ENCODE results near the gene BHMT.

The BHMT gene

DNA sequence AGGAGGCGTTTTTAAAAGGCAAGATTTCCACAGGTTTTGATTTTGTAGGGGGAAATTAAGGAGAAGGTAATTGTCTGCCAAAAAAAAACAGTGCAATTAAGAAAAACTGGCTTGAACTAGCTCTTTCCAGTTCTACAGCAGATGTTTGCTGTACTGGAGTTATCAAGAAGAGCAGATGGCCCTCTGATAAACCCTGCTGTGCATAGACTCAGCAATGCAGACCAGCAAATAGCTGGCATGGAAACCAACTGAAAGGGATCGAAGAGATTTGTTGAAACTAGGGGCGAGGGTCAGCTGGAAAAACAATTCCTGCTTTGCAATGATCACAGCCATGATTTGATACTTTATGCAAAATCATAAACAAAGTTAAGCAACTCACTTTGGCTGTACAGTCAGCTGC is 17.8 kb upstream of the BHMT start:
- TF ChIP-seq, protein P1, sequence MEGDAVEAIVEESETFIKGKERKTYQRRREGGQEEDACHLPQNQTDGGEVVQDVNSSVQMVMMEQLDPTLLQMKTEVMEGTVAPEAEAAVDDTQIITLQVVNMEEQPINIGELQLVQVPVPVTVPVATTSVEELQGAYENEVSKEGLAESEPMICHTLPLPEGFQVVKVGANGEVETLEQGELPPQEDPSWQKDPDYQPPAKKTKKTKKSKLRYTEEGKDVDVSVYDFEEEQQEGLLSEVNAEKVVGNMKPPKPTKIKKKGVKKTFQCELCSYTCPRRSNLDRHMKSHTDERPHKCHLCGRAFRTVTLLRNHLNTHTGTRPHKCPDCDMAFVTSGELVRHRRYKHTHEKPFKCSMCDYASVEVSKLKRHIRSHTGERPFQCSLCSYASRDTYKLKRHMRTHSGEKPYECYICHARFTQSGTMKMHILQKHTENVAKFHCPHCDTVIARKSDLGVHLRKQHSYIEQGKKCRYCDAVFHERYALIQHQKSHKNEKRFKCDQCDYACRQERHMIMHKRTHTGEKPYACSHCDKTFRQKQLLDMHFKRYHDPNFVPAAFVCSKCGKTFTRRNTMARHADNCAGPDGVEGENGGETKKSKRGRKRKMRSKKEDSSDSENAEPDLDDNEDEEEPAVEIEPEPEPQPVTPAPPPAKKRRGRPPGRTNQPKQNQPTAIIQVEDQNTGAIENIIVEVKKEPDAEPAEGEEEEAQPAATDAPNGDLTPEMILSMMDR (conservative IDR thresholded peaks at IDR 0.05; ENCODE audit: low read depth, low read length) = no peak
- DNase-seq (ENCODE audit: low read depth) = no peak

DNA sequence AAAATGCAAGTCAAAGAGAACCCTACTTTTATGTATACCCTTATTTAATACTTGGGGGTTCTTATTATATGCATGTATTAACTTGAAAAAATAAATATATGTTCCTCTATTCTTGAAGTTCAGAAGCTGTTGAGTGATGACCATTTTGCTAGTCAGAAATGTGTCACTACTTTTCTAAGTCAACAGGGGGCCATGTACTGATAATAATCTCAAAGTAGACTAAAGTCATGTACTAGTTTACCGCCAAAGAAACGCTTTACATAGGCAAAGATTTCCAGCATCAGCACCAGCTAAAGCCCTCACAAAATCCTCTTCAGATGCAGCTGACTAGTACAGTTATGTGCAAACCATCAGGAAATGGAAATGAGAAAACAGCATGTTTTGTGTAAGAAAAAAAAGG is 5.7 kb upstream of the BHMT start:
- no peak overlapping the region for H3K4me3 ChIP-seq (ENCODE audit: low read length)
- TF ChIP-seq, protein P1 (conservative IDR thresholded peaks at IDR 0.05; ENCODE audit: low read depth, low read length) = no peak
- DNase-seq (ENCODE audit: low read depth) = no peak

More for the DNA sequence above, 17.8 kb upstream of the BHMT start:
- H3K4me3 ChIP-seq (ENCODE audit: low read length) = no peak overlapping the region

DNA sequence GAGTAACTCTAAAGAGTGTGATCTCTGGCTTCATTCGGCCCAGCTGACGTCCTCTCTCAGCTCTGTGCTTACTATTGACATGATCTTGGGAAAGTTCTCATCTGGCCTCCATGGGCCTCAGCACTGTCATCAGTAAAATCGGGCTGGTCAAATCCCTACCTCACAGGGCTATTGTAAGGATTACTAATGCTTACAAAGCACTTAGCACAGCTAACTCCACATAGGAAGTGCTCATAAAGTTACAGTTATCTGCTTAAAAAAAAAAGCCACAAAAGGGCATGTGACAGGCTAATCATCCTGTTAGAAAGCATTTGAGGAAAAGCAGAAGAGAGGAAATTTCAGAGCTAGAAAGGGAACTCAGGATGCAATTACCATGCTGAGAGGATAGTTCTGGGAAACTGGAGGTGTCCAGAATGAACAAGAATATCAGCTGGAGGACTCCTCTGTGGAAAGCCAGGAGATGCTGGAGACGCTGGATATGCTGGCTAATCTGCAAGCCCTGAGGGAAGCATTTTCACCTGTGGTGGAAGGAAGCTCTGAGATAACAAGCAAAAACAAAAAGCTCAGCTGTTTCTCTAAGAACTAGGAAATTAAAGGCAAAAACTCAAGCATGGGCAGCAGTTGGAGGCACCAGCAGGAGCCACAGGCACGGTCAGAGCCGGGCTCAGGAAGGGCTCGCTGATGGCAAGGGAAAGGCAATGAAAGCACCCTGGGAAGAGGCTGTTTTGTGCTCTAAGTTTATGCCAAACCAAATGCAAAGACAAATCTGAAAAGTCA is 4.4 kb upstream of the BHMT start:
- DNase-seq (ENCODE audit: low read depth) = peak; percentile 23
- TF ChIP-seq, protein P1 (conservative IDR thresholded peaks at IDR 0.05; ENCODE audit: low read depth, low read length) = no peak
- H3K4me3 ChIP-seq (ENCODE audit: low read length) = no peak overlapping the region

DNA sequence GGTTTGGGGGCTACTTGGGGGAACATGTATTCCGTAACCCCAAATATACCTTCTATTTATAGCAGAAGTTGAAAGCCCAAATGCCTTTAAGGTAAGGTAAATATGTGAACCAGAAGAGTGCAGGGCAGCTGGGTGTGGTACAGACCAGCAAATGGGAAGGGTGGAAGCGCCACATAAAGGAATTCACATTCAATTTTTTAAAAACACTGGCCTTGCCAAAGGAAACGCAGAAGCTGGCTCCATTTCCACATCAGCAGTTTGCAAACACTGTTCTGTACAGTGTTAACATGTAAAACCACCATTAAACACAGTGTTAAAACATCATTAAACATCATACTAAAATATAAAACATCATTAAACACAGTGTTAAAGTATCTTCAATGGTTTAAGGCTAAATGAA is 3.5 kb upstream of the BHMT start:
- no peak for DNase-seq (ENCODE audit: low read depth)
- H3K4me3 ChIP-seq (ENCODE audit: low read length) = no peak overlapping the region
- TF ChIP-seq, protein P1 (conservative IDR thresholded peaks at IDR 0.05; ENCODE audit: low read depth, low read length) = no peak

DNA sequence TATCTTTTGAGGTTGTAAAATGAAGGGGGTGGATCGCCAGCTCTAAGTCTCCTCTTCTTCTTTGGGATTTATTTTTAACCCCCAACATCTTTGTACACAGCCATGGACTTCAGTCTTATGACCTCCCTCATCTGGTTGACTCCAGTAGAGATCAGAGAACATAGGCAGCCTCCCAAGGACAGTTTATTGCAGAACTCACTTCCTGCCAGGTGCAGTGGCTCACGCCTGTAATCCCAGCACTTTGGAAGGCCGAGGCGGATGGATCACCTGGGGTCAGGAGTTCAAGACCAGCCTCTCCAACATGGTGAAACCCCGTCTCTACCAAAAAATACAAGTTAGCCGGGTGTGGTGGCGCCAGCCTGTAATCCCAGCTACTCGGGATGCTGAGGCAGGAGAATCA is 2.8 kb upstream of the BHMT start:
- no peak for DNase-seq (ENCODE audit: low read depth)
- TF ChIP-seq, protein P1 (conservative IDR thresholded peaks at IDR 0.05; ENCODE audit: low read depth, low read length) = no peak
- H3K4me3 ChIP-seq (ENCODE audit: low read length) = no peak overlapping the region

DNA sequence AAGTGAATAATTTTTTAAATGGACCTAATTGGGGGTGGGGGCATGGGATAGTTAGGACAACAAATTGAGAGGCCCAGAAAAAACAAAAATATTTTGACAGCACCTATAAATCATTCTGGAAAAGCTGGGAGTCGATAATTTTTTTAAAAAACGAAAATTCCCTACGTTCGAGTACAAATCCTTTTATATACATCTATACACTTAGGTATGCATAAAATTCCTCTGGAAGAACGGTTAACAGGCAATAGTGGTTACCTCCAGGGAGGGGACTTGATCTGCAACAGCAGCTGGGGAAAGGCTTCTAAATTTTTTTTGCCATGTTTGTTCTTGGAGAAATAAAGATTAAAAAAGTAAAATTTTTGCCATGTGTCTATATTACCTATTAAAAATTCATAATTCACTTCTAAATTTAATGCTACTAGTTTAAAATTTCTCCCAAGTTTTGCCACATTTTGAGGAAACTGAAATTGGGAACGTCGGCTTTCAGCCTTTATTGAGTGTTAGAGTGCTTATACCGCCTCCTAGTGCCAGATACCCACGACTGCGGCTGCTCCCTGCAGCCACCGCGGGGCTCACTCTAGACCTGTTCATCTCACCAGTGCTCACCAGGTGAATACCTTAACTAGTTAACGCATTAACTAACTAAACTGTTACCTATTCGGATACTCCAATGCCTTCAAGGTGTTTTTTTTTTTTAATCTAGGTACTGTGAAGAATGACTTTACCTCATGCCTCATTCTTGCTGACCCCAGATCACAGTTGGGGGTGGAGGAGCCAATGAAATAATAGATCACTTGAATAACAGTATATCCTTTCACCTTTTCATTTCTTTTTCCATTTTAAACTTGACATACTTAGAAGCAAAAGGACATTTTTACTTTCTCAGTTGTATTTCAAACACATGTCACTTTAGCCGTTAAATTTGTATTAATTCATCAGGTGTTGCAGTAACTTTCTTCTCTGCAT is 1.8 kb upstream of the BHMT start:
- no peak for DNase-seq (ENCODE audit: low read depth)
- TF ChIP-seq, protein P1 (conservative IDR thresholded peaks at IDR 0.05; ENCODE audit: low read depth, low read length) = peak; percentile 46
- no peak overlapping the region for H3K4me3 ChIP-seq (ENCODE audit: low read length)

All from retinal pigment epithelial cell (primary cell).